Suprapubic skin (tissue), 4 donors: Measurements from ENCODE around the gene PLXDC2. TPM values are rescaled to one million over a fixed set of nuclear protein-coding genes. Genes with fewer than 3 reads are reported as not detected.

Experiments
- DNase-seq, 2 donors: peaks; one replicate each; pipeline ENCODE4 v3.0.0-alpha.2; 2019; ENCODE audit warnings: low spot score in 2 of 2
- H3K27ac ChIP-seq: fragments of 200-600 bp; sonication (generic); one replicate; pipeline ENCODE4 v1.5.1; 2019
- H3K27me3 ChIP-seq: fragments of 200-600 bp; sonication (generic); one replicate; pipeline ENCODE4 v1.5.1; 2019
- H3K36me3 ChIP-seq: fragments of 200-600 bp; sonication (generic); one replicate; pipeline ENCODE4 v1.5.1; 2019
- H3K4me1 ChIP-seq: fragments of 200-600 bp; sonication (generic); one replicate; pipeline ENCODE4 v1.5.1; 2019
- H3K4me3 ChIP-seq: fragments of 200-600 bp; sonication (generic); one replicate; pipeline ENCODE4 v1.5.1; 2019; ENCODE audit warnings: mild to moderate bottlenecking
- H3K9me3 ChIP-seq: fragments of 200-600 bp; sonication (generic); one replicate; pipeline ENCODE4 v1.5.1; 2019
- EP300 ChIP-seq: sonication (generic); formaldehyde crosslinking; IDR thresholded peaks from one replicate; pipeline ENCODE4 v1.6.1; 2017; ENCODE audit warnings: antibody characterized with exemption
- POLR2A ChIP-seq, 2 donors: fragments of 450-650 bp; IDR thresholded peaks; one replicate each; pipeline ENCODE4 v1.6.1; 2017; ENCODE audit warnings: antibody characterized with exemption in 2 of 2, mild to moderate bottlenecking in 2 of 2, moderate library complexity in 2 of 2
- POLR2AphosphoS5 ChIP-seq, 3 donors: sonication (generic); formaldehyde crosslinking; IDR thresholded peaks; one replicate each; pipeline ENCODE4 v1.6.1; 2017; ENCODE audit warnings: antibody characterized with exemption in 3 of 3
- WGBS: methylation state at CpG from one replicate; pipeline ENCODE4 v1.1.5; 2018; 5-methylcytosine and 5-hydroxymethylcytosine counted together
- total RNA-seq, 4 donors: library from RNA; depleted of rRNA; stranded (reverse); fragments of >200 nt; gene quantifications; one replicate each; pipeline ENCODE4 v1.1.0, GENCODE V29; 2016
- TF ChIP-seq, protein P1 (sequence below), 2 donors: fragments of 200-600 bp in 1 of 2; fragments of 450-650 bp in 1 of 2; sonication (generic) in 1 of 2; IDR thresholded peaks; one replicate each; pipeline ENCODE4 v1.5.1; 2016 to 2019; ENCODE audit warnings: antibody characterized with exemption in 2 of 2, mild to moderate bottlenecking in 1 of 2, moderate library complexity in 1 of 2

Gene PLXDC2
- total RNA-seq, 4 donors from 2014 or later, result 93.0 to 97.0 (median 95.0) TPM

DNA sequence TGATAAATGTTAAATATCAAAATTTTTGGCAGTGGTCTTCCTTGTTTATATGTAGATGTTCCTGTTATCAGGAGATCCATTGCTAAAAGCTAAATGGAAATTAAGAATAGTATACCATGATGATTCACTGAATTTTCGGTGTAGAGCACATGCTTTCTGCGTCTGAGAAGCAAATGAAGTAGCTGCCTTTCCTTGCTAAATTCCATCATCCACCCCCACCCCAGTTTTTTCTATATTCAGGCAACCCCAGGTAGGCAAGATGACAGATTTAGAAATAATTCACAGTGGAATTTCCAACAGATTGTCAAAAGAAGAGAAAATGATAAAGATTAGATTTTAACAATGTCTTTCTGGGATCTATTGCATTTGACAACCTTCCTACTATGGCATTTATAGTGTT is 231.9 kb downstream of the PLXDC2 start:
- Histone ChIP-seq H3K27me3 (no peaks in the 10 kb centered on the region), H3K9me3 (no peaks in the 10 kb centered on the region), H3K27ac (no peak overlapping the region), H3K36me3 (peaks cover 11% of the 10 kb centered on the region), H3K4me1 (no peaks in the 10 kb centered on the region), H3K4me3 (no peak overlapping the region)
- 96% methylated on average over 2 of the region's 2 CpGs for WGBS
- DNase-seq, result no peak
- TF ChIP-seq POLR2A (IDR thresholded peaks at IDR 0.05) (no peak), EP300 (no peak), POLR2AphosphoS5 (IDR thresholded peaks at IDR 0.05) (no peak)
- TF ChIP-seq, protein P1, sequence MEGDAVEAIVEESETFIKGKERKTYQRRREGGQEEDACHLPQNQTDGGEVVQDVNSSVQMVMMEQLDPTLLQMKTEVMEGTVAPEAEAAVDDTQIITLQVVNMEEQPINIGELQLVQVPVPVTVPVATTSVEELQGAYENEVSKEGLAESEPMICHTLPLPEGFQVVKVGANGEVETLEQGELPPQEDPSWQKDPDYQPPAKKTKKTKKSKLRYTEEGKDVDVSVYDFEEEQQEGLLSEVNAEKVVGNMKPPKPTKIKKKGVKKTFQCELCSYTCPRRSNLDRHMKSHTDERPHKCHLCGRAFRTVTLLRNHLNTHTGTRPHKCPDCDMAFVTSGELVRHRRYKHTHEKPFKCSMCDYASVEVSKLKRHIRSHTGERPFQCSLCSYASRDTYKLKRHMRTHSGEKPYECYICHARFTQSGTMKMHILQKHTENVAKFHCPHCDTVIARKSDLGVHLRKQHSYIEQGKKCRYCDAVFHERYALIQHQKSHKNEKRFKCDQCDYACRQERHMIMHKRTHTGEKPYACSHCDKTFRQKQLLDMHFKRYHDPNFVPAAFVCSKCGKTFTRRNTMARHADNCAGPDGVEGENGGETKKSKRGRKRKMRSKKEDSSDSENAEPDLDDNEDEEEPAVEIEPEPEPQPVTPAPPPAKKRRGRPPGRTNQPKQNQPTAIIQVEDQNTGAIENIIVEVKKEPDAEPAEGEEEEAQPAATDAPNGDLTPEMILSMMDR (IDR thresholded peaks at IDR 0.05), result no peak

DNA sequence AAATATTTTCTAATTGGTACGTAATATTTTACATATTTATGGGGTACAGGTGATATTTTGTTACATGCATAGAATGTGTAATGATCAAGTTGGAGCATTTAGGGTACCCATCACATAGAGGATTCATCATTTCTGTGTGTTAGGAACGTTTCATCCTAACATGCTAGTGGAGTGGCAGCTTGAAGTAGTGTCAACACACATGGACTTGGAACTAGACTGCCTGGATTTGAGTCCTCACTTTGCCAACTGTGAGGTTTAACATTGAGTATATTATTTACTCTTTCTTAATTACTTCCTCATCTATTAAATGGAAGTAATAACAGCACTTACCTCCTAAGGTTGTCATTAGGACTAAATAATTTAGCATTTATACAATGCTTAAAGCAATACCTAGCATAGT is 241.9 kb downstream of the PLXDC2 start:
- H3K27me3 ChIP-seq, result no peaks in the 10 kb centered on the region
- WGBS, result 76% methylated on average over 2 of the region's 2 CpGs
- H3K9me3 ChIP-seq, result no peaks in the 10 kb centered on the region
- H3K27ac ChIP-seq, result no peak overlapping the region
- H3K4me3 ChIP-seq, result no peak overlapping the region
- no peaks in the 10 kb centered on the region for H3K36me3 ChIP-seq
- H3K4me1 ChIP-seq, result peaks cover 10% of the 10 kb centered on the region
- DNase-seq, result no peak
- TF ChIP-seq POLR2AphosphoS5 (IDR thresholded peaks at IDR 0.05) (no peak), EP300 (no peak), POLR2A (IDR thresholded peaks at IDR 0.05) (no peak)
- TF ChIP-seq, protein P1 (IDR thresholded peaks at IDR 0.05), result no peak

DNA sequence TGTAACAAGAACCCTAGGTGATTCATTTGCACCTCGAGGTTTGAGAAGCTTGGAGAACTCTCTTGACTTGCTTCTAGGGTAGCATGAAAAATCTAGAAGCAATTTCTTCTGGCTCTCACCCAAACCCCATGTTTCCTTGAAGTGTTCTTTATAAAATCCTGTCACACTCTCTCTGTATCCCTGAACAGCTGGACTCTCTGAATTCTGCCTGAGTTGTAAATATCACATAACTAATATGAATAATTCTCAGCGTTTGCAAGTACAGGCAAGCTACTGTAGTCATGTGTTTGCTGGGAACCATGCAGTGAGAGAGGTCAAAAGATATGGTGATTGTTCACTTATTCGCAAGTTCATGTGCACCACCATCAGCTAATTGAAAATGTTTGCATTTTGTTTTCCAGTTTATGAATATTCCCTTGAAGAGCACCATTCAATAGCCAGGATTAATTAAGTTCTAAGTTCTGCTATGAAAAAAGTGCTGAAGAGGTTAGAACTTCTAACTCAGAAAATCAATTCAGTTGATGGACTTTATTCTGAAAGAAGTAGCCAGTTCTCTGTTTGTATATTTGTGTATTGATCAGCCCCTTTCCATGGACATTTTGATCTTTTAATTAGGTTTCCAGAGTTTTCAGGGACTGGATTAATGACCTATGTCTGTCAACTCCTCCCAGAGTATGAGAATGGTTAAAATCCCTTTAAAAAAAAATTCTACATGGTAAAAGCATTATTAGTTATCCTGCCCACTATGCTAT is 243.0 kb downstream of the PLXDC2 start:
- H3K27ac ChIP-seq, result no peak overlapping the region
- WGBS, result 18% methylated on average over 3 of the region's 3 CpGs
- DNase-seq, result no peak

DNA sequence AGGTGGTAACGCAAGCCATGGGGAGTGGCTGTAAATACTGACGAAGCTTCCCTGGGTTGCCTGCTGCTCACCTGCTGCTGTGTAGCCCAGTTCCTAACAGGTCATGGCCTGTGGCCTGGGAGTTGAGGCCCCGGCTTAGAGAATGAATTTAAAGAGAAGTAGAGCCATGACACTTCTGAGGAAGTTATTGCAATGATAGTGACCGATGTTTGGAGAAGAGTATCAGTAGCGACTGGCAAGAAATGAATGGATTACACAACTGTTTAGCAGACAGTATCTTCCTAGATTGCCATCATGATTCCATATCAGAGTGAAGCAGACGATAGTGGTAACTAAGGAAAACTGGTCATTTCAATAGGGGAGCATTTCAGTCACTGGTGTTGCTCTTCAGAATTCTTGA is 249.6 kb downstream of the PLXDC2 start:
- H3K4me1 ChIP-seq, result no peaks in the 10 kb centered on the region
- peaks cover 18% of the 10 kb centered on the region for H3K36me3 ChIP-seq
- H3K4me3 ChIP-seq, result no peak overlapping the region
- WGBS, result 90% methylated on average over 6 of the region's 6 CpGs
- no peak for DNase-seq
- H3K9me3 ChIP-seq, result no peaks in the 10 kb centered on the region
- H3K27me3 ChIP-seq, result no peaks in the 10 kb centered on the region
- no peak for TF ChIP-seq EP300
- no peak for TF ChIP-seq POLR2A (IDR thresholded peaks at IDR 0.05)
- no peak overlapping the region for H3K27ac ChIP-seq

More for the DNA sequence above, 243.0 kb downstream of the PLXDC2 start:
- Histone ChIP-seq H3K4me3 (no peak overlapping the region), H3K9me3 (no peaks in the 10 kb centered on the region), H3K4me1 (peaks cover 10% of the 10 kb centered on the region), H3K27me3 (no peaks in the 10 kb centered on the region), H3K36me3 (no peaks in the 10 kb centered on the region)
- TF ChIP-seq POLR2AphosphoS5 (IDR thresholded peaks at IDR 0.05), result no peak
- no peak for TF ChIP-seq EP300
- TF ChIP-seq, protein P1 (IDR thresholded peaks at IDR 0.05), result no peak
- TF ChIP-seq POLR2A (IDR thresholded peaks at IDR 0.05), result no peak

DNA sequence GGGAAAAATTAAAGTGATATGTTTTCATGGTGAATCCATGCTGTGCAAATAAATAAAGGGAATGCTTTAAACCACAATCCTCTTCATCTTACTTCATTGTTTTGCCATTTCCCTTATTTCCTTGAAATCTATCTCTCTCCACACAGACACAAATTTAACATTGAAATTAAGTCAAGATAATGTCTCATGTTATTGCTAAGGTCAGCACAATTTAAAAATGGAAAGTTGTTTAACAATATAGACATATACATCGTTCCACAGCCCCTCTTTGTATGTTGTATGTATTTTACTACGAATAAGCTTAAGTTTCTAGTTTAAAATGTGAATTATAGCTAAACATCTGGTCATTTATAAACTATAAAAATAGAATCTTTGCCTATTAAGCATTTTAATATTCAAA is 256.9 kb downstream of the PLXDC2 start:
- H3K4me1 ChIP-seq, result no peaks in the 10 kb centered on the region
- no peak for DNase-seq
- 86% methylated on average over 2 of the region's 2 CpGs for WGBS

More for the DNA sequence above, 256.9 kb downstream of the PLXDC2 start:
- Histone ChIP-seq H3K27me3 (no peaks in the 10 kb centered on the region), H3K4me3 (no peak overlapping the region), H3K9me3 (peaks cover 3% of the 10 kb centered on the region), H3K36me3 (peaks cover 31% of the 10 kb centered on the region), H3K27ac (no peak overlapping the region)
- TF ChIP-seq, protein P1 (IDR thresholded peaks at IDR 0.05), result no peak
- TF ChIP-seq POLR2A (IDR thresholded peaks at IDR 0.05), result no peak
- TF ChIP-seq EP300, result no peak
- no peak for TF ChIP-seq POLR2AphosphoS5 (IDR thresholded peaks at IDR 0.05)
